ENCODE results near the gene DGAT2. TPM values are rescaled to one million over a fixed set of nuclear protein-coding genes. Genes with fewer than 3 reads are reported as not detected.
A peak's percentile ranks its signal among the peaks of the same experiment; 100 is the strongest.

The DGAT2 gene
- total RNA-seq, 1 donor from 2014 or later = 26.2 TPM

DNA sequence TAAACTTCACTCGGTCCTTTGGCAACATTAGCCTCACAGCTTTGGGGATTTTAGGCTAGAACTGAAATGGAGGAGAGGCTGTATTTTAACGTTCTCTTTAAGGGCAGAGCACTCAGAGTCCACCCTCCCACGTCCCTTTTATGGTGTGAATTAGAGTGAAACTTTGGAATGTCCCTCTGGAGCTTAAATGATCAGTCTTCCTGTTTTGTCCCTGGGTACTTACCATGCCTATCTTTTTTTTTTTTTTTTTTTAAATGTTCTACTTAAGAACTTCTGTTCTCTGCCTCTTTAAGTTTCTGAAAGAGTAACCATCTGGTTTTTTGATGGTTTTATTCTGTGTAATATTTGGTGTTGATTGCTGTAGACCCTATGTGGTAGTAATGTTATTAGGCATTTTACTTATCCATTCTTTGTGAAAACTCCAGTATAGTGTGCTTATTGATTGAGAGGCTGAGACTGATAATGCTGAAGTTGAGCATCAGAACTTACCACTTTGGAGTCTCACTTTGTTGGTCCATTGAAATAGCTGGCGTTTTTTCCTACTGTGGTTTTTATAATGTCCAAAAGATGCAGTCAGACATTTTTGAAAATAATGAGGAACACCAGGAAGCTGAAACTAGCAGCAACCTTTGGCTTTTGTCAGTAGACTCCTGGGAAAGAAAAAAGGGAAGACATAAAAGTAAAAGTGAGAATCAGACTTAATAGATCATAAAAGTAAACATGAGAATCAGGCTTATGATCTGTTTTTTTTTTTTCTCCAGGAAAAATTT, 58.1 kb downstream of the DGAT2 start:
- TF ChIP-seq, protein P1, sequence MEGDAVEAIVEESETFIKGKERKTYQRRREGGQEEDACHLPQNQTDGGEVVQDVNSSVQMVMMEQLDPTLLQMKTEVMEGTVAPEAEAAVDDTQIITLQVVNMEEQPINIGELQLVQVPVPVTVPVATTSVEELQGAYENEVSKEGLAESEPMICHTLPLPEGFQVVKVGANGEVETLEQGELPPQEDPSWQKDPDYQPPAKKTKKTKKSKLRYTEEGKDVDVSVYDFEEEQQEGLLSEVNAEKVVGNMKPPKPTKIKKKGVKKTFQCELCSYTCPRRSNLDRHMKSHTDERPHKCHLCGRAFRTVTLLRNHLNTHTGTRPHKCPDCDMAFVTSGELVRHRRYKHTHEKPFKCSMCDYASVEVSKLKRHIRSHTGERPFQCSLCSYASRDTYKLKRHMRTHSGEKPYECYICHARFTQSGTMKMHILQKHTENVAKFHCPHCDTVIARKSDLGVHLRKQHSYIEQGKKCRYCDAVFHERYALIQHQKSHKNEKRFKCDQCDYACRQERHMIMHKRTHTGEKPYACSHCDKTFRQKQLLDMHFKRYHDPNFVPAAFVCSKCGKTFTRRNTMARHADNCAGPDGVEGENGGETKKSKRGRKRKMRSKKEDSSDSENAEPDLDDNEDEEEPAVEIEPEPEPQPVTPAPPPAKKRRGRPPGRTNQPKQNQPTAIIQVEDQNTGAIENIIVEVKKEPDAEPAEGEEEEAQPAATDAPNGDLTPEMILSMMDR (IDR thresholded peaks at IDR 0.05) = no peak
- no peak for DNase-seq (ENCODE audit: low spot score in 2 of 2)
- Histone ChIP-seq H3K36me3 (no peaks in the 10 kb centered on the region), H3K4me1 (peaks cover 12 to 24% of the 10 kb centered on the region in 2 donors), H3K27me3 (no peaks in the 10 kb centered on the region), H3K27ac (peak overlapping the region; percentile 84 to 90), H3K9me3 (no peaks in the 10 kb centered on the region), H3K4me3 (peak overlapping the region in 1 of 2 donors; percentile 50)
- intact Hi-C loops (cut with DNase I) = loop anchor here (1.0 kb wide), 1 partner anchor 41 kb away; no protein-coding TSS in a partner anchor

DNA sequence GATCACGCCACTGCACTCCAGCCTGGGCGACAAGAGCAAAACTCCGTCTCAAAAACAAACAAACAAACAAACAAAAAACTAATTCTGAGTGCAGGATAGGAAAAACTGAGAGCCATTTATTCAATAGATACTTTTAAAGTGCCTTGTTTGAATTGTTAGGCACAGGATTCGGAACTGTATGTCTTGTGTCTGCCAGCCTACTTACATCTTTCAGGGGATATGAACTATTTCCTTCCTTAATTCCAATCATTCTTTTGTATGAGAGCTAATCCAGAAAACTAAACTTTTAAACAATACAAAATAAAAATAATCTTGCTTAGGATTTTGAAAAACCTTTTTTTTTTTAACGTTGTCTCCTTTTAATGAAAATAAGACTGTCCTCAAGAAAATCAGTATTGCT, 59.0 kb downstream of the DGAT2 start:
- TF ChIP-seq, protein P1 (IDR thresholded peaks at IDR 0.05) = no peak
- DNase-seq (ENCODE audit: low spot score in 2 of 2) = no peak
- H3K4me1 ChIP-seq = peaks cover 12 to 24% of the 10 kb centered on the region in 2 donors

DNA sequence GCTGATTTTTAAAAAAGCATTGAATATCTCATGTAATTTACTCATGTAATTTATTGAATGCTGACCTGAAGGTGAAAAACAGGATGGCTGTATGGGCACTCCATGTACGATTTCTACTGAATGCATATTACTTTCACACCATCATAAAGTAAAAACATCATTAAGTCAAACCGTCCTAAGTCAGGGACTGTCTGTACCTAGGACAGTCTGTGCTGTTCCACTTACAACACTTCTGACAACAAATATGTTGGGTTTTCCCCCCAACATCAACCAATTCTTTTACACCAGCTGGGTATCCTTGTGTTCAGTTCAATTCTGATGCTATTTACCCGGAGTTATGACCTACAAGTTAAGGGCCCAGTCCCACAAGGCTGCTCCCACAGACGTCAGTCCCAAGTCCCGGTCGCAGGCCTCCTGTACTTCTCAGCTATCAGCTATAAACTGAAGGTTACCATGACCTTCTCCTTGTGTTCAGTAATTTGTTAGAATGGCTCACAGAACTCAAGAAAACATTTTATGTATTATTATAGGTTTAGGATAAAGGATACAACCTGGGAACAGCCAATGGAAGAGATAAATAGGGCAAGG, 63.4 kb downstream of the DGAT2 start:
- Histone ChIP-seq H3K27ac (no peak overlapping the region), H3K4me1 (peaks cover 5 to 16% of the 10 kb centered on the region in 2 donors), H3K36me3 (no peaks in the 10 kb centered on the region), H3K27me3 (no peaks in the 10 kb centered on the region), H3K4me3 (no peak overlapping the region), H3K9me3 (no peaks in the 10 kb centered on the region)
- intact Hi-C loops (cut with DNase I) = no loop called here
- no peak for DNase-seq (ENCODE audit: low spot score in 2 of 2)
- TF ChIP-seq, protein P1 (IDR thresholded peaks at IDR 0.05) = no peak

More for the DNA sequence above, 59.0 kb downstream of the DGAT2 start:
- Histone ChIP-seq H3K4me3 (peak overlapping the region in 1 of 2 donors; percentile 50), H3K36me3 (no peaks in the 10 kb centered on the region), H3K27me3 (no peaks in the 10 kb centered on the region), H3K9me3 (no peaks in the 10 kb centered on the region), H3K27ac (peak overlapping the region; percentile 84 to 90)
- intact Hi-C loops (cut with DNase I) = loop anchor here (1.0 kb wide), 1 partner anchor 40 kb away; no protein-coding TSS in a partner anchor

DNA sequence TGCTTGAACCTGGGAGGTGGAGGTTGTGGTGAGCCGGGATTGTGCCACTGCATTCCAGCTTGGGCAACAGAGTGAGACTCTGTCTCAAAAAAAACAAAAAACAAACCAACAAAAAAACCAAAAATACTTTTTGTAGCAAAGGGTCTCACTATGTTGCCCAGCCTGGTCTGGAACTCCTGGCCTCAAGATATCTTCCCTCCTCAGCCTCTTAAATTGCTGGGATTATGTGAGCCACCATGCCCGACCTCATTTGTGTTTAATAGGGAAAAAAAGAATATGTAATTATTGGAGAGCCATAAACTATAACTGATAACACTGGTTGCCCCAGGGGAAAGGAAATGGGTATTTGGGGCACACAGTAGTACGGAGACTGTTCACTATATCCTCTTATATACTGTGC, 66.2 kb downstream of the DGAT2 start:
- Histone ChIP-seq H3K27ac (no peak overlapping the region), H3K4me3 (no peak overlapping the region), H3K36me3 (no peaks in the 10 kb centered on the region), H3K9me3 (no peaks in the 10 kb centered on the region), H3K27me3 (no peaks in the 10 kb centered on the region), H3K4me1 (no peaks in the 10 kb centered on the region)
- DNase-seq (ENCODE audit: low spot score in 2 of 2) = no peak
- TF ChIP-seq, protein P1 (IDR thresholded peaks at IDR 0.05) = no peak
- intact Hi-C loops (cut with DNase I) = no loop called here

DNA sequence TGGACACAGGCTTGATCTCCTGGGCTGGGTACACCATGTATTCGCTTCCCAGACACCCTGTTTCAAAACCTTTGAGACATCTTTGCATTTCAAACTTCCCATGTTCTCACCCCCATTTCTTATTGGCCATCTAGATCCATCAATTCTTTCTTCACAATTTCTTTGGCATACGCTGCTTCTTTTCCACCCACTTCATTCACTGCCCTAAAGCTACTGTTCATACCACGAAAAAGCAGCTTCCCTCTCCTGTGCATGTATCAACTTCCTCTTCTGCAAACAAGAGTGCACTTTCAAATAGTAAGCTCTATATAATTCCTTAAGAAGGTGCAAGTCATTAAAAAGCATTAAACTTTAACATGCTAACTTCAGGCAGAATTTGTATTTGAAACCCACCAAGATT, 67.8 kb downstream of the DGAT2 start:
- intact Hi-C loops (cut with DNase I) = no loop called here
- Histone ChIP-seq H3K9me3 (no peaks in the 10 kb centered on the region), H3K4me3 (no peak overlapping the region), H3K36me3 (no peaks in the 10 kb centered on the region), H3K27ac (no peak overlapping the region), H3K4me1 (peaks cover 0 to 2% of the 10 kb centered on the region in 2 donors), H3K27me3 (no peaks in the 10 kb centered on the region)
- TF ChIP-seq, protein P1 (IDR thresholded peaks at IDR 0.05) = no peak
- no peak for DNase-seq (ENCODE audit: low spot score in 2 of 2)
